G401.6 (cell line): ENCODE data around the gene TRPM3.
A peak's percentile ranks its signal among the peaks of the same experiment; 100 is the strongest.
"Not testable (repeated sequence)": the region's sequence is repeated elsewhere in the genome, so short reads cannot be mapped to it uniquely, and the experiment has no call there.

Experiments used
- FAIRE-seq: peaks from 2 replicates; lab custom pipeline; 2012; peaks lifted over from hg19 to GRCh38; lab: Jason Lieb, UNC

Gene TRPM3

GRCh38 chr9:70654144-70654543 is 467.3 kb downstream of the TRPM3 start:
- FAIRE-seq, result no peak

- not testable (repeated sequence) for FAIRE-seq
Observed at GRCh38 chr9:70644627-70645026, 476.8 kb downstream of the TRPM3 start.

GRCh38 chr9:70642341-70642740 is 479.1 kb downstream of the TRPM3 start:
- no peak for FAIRE-seq

GRCh38 chr9:70641631-70642030 is 479.8 kb downstream of the TRPM3 start:
- FAIRE-seq, result no peak

- no peak for FAIRE-seq
Observed at GRCh38 chr9:70641031-70641430, 480.4 kb downstream of the TRPM3 start.

- FAIRE-seq, result peak; percentile 89
Observed at GRCh38 chr9:70639853-70640814, 481.3 kb downstream of the TRPM3 start.

GRCh38 chr9:70635790-70636189 is 485.6 kb downstream of the TRPM3 start:
- no peak for FAIRE-seq

- no peak for FAIRE-seq
Observed at GRCh38 chr9:70634696-70635095, 486.7 kb downstream of the TRPM3 start.

GRCh38 chr9:70630971-70631370 is 490.4 kb downstream of the TRPM3 start:
- FAIRE-seq, result no peak

GRCh38 chr9:70629080-70629685 is 492.2 kb downstream of the TRPM3 start:
- FAIRE-seq, result not testable (repeated sequence)

GRCh38 chr9:70625078-70625477 is 496.3 kb downstream of the TRPM3 start:
- FAIRE-seq, result no peak

GRCh38 chr9:70618784-70619183 is 502.6 kb downstream of the TRPM3 start:
- FAIRE-seq, result no peak

GRCh38 chr9:70617033-70617828 is 504.2 kb downstream of the TRPM3 start:
- no peak for FAIRE-seq

GRCh38 chr9:70616228-70616990 is 505.0 kb downstream of the TRPM3 start:
- FAIRE-seq, result no peak

- FAIRE-seq, result no peak
Observed at GRCh38 chr9:70615464-70616138, 505.8 kb downstream of the TRPM3 start.

- no peak for FAIRE-seq
Observed at GRCh38 chr9:70614786-70615463, 506.5 kb downstream of the TRPM3 start.

- FAIRE-seq, result no peak
Observed at GRCh38 chr9:70613024-70613768, 508.2 kb downstream of the TRPM3 start.

- no peak for FAIRE-seq
Observed at GRCh38 chr9:70610287-70610644, 511.2 kb downstream of the TRPM3 start.

GRCh38 chr9:70609542-70610286 is 511.7 kb downstream of the TRPM3 start:
- no peak for FAIRE-seq
